GM12878 (cell line): Measurements from ENCODE around the gene KANSL3. TPM values are rescaled to one million over a fixed set of nuclear protein-coding genes. Genes with fewer than 3 reads are reported as not detected.

Experiments used
- ATAC-seq: fragments of 200-7000 bp; cut with Tn5 transposase; 3 replicates; pipeline ENCODE4 v1.9.1; 2020; ENCODE audit warnings: mild to moderate bottlenecking, moderate library complexity
- BruUV-seq: library from RNA; stranded (reverse); fragments of 400-500 nt; replicated peaks from 2 replicates; lab custom pipeline; 2021; lab: Mats Ljungman, UMichigan
- CTCF ChIA-PET: fragments of 300-600 bp; sonication (Branson Sonifier 250); formaldehyde crosslinking; extraction: SDS; loops from one replicate; lab custom pipeline; 2021; ENCODE audit warnings: inconsistent platforms; lab: Yijun Ruan, JAX
- POLR2A ChIA-PET: fragments of 350-600 bp; formaldehyde crosslinking; extraction: SDS; loops from one replicate; lab custom pipeline; 2021; ENCODE audit warnings: inconsistent platforms; lab: Charles Lee
- RAD21 ChIA-PET: fragments of 300-600 bp; sonication (Branson Sonifier 250); formaldehyde crosslinking; loops from one replicate; lab custom pipeline; 2023; ENCODE audit warnings: antibody characterized with exemption; ENCODE audit not compliant: unreplicated experiment; lab: Charles Lee
- SMC1A ChIA-PET: fragments of 300-600 bp; sonication (Branson Sonifier 250); formaldehyde crosslinking; loops from one replicate; lab custom pipeline; 2023; ENCODE audit not compliant: unreplicated experiment, uncharacterized antibody; lab: Charles Lee
- DNase-seq: peaks from one replicate; pipeline ENCODE4 v3.0.0-alpha.2; 2011; ENCODE audit warnings: low read depth, low spot score
- FAIRE-seq: peaks from 3 replicates; lab custom pipeline; 2011; peaks lifted over from hg19 to GRCh38; lab: Jason Lieb, UNC
- H2AFZ ChIP-seq: 2 replicates; pipeline ENCODE4 v1.6.0; 2011; ENCODE audit warnings: low read depth, low read length, control low read depth; ENCODE audit not compliant: control insufficient read depth
- H3K27ac ChIP-seq: 2 replicates; pipeline ENCODE4 v1.5.1; 2011; ENCODE audit warnings: control low read depth; ENCODE audit not compliant: control insufficient read depth, insufficient read depth
- H3K27me3 ChIP-seq, 2 experiments: replicated peaks in 1 of 2; 2 replicates each; pipeline versions ENCODE4 v1.6.0 to v1.6.1; 2011; ENCODE audit warnings: low read length in 1 of 2; ENCODE audit not compliant: control insufficient read depth in 2 of 2, insufficient read depth in 2 of 2
- H3K36me3 ChIP-seq, 2 experiments: 2 replicates each; pipeline ENCODE4 v1.5.1; 2011; ENCODE audit warnings: low read length in 1 of 2; ENCODE audit not compliant: control insufficient read depth in 2 of 2, insufficient read depth in 2 of 2
- H3K4me1 ChIP-seq: 2 replicates; pipeline ENCODE4 v1.6.1; 2011; ENCODE audit warnings: mild to moderate bottlenecking, low read length, moderate library complexity, mixed read lengths; ENCODE audit not compliant: control insufficient read depth, insufficient read depth
- H3K4me2 ChIP-seq: 2 replicates; pipeline ENCODE4 v1.6.0; 2011; ENCODE audit warnings: control low read depth; ENCODE audit not compliant: control insufficient read depth, insufficient read depth
- H3K4me3 ChIP-seq: fragments of 200-600 bp; sonication (generic); 2 replicates; pipeline ENCODE4 v1.5.1; 2016
- H3K79me2 ChIP-seq: 2 replicates; pipeline ENCODE4 v1.6.0; 2011; ENCODE audit warnings: low read length; ENCODE audit not compliant: control insufficient read depth, insufficient read depth
- H3K9ac ChIP-seq: 2 replicates; pipeline ENCODE4 v1.8.0; 2011; ENCODE audit warnings: low read length, control low read depth, mixed read lengths; ENCODE audit not compliant: control insufficient read depth, insufficient read depth
- H3K9me3 ChIP-seq: replicated peaks from 3 replicates; pipeline ENCODE4 v1.5.1; 2011; ENCODE audit warnings: mild to moderate bottlenecking, low read length; ENCODE audit not compliant: control insufficient read depth, insufficient read depth
- H4K20me1 ChIP-seq: 2 replicates; pipeline ENCODE4 v1.6.0; 2011; ENCODE audit not compliant: control insufficient read depth, insufficient read depth
- IRF3 ChIP-seq: fragments of 450-650 bp; IDR thresholded peaks from 2 replicates; pipeline ENCODE4 v1.6.1; 2014; ENCODE audit warnings: mild to moderate bottlenecking
- JUNB ChIP-seq: IDR thresholded peaks from 2 replicates; pipeline ENCODE4 v1.6.1; 2016; ENCODE audit warnings: antibody characterized with exemption, mild to moderate bottlenecking
- MAX ChIP-seq: IDR thresholded peaks from 2 replicates; pipeline ENCODE4 v1.6.1; 2012; ENCODE audit warnings: low read depth, low read length, improper control_type of control experiment
- NFIC ChIP-seq: IDR thresholded peaks from 2 replicates; pipeline ENCODE4 v1.6.1; 2012; ENCODE audit warnings: low read depth, mild to moderate bottlenecking, inconsistent platforms, low read length, moderate library complexity
- PAX5 ChIP-seq: IDR thresholded peaks from 2 replicates; pipeline ENCODE4 v1.6.1; 2011; ENCODE audit warnings: low read depth, low read length, borderline replicate concordance
- POLR2AphosphoS5 ChIP-seq: IDR thresholded peaks from 2 replicates; pipeline ENCODE4 v1.6.1; 2011; ENCODE audit warnings: mild to moderate bottlenecking, low read length, inconsistent platforms
- RB1 ChIP-seq: fragments of 450-650 bp; formaldehyde crosslinking; IDR thresholded peaks from 2 replicates; pipeline ENCODE4 v1.6.1; 2017; ENCODE audit warnings: mild to moderate bottlenecking, borderline replicate concordance
- ZBED1 ChIP-seq: IDR thresholded peaks from 2 replicates; pipeline ENCODE4 v1.6.1; 2016; ENCODE audit warnings: borderline replicate concordance
- ZSCAN29 ChIP-seq: fragments of 450-650 bp; IDR thresholded peaks from 2 replicates; pipeline ENCODE4 v1.6.1; 2017; ENCODE audit warnings: mild to moderate bottlenecking, moderate library complexity
- ZZZ3 ChIP-seq: IDR thresholded peaks from 2 replicates; pipeline ENCODE4 v1.6.1; 2011; ENCODE audit warnings: low read depth; ENCODE audit not compliant: control insufficient read depth, insufficient read length
- WGBS: methylation state at CpG from one replicate; pipeline ENCODE4 v1.1.6; 2016; ENCODE audit warnings: low lambda C conversion rate; ENCODE audit not compliant: insufficient replicate concordance, insufficient coverage; ENCODE audit errors: missing lambda C conversion rate; 5-methylcytosine and 5-hydroxymethylcytosine counted together
- in situ Hi-C: fragments of 300-500 bp; cut with MboI; formaldehyde crosslinking; loops from 9 replicates; pipeline ENCODE4 v1.14.3; 2018; ENCODE audit warnings: mixed read lengths
- intact Hi-C: fragments of 100-400 bp; cut with micrococcal nuclease; formaldehyde crosslinking; loops from one replicate; pipeline ENCODE4 v1.14.2; 2022; ENCODE audit not compliant: unreplicated experiment
- polyA plus RNA-seq, 11 experiments: library from polyadenylated mRNA; depleted of rRNA in 4 of 11; unstranded in 6 of 11; stranded (reverse) in 5 of 11; fragments of >200 nt; fragmentation: Nextera tagmentation in 4 of 11; fragmentation: Illumina TruSeq in 1 of 11; extraction: Ambion mirVana in 4 of 11; extraction: Trizol in 1 of 11; gene quantifications; 1 replicate in 1 of 11; 2 replicates in 10 of 11; pipeline versions ENCODE4 v1.2.1 to v1.2.3, GENCODE V29; 2011 to 2016; ENCODE audit warnings: inconsistent platforms in 2 of 11, missing spikeins in 2 of 11, low read depth in 1 of 11
- total RNA-seq, 4 experiments: library from RNA; depleted of rRNA in 3 of 4; stranded (reverse); fragments of >200 nt in 3 of 4; fragmentation: Illumina TruSeq in 1 of 4; extraction: Trizol in 1 of 4; gene quantifications; 2 replicates each; pipeline versions ENCODE4 v1.2.1 to v1.2.3, GENCODE V29; 2013 to 2021

The KANSL3 gene
- total and polyA plus RNA-seq, 10 of the 15 experiments (the other 5 are each of a cell fraction or from before 2014, with no cell fraction given) = 5.6 to 25.9 (median 16.7) TPM

GRCh38 chr2:96547731-96548171, 90.4 kb downstream of the KANSL3 start:
- H3K27ac ChIP-seq = no peak overlapping the region
- SMC1A ChIA-PET = interaction anchor here (0.8 to 2.4 kb wide), 3 partner anchors 9 to 20 kb away, joined by 3 to 7 read pairs (median 5); no protein-coding TSS in a partner anchor

More at GRCh38 chr2:96547731-96548171, 90.4 kb downstream of the KANSL3 start:
- CTCF ChIA-PET = interaction anchor here (1.0 to 1.9 kb wide), 3 partner anchors 8 to 140 kb away, joined by 3 to 6 read pairs (median 3); no protein-coding TSS in a partner anchor
- RAD21 ChIA-PET = interaction anchor here (1.0 to 1.3 kb wide), 2 partner anchors 12 to 22 kb away, joined by 3 to 4 read pairs; no protein-coding TSS in a partner anchor
- peaks cover 9% of the 10 kb centered on the region for H4K20me1 ChIP-seq
- over 99% methylated on average over 6 of the region's 6 CpGs for WGBS
- no peak overlapping the region for H3K4me3 ChIP-seq
- intact Hi-C loops (no loop called here), in situ Hi-C loops (no loop called here)
- H3K4me1 ChIP-seq = peaks cover 4% of the 10 kb centered on the region
- FAIRE-seq (no peak), DNase-seq (no peak), ATAC-seq (no peak)
- peaks cover 27 to 40% of the 10 kb centered on the region in 2 experiments for H3K36me3 ChIP-seq
- no peak overlapping the region for H3K9ac ChIP-seq
- POLR2A ChIA-PET = interaction anchor here (1.1 to 1.2 kb wide), 3 partner anchors 20 to 42 kb away, joined by 3 read pairs; no protein-coding TSS in a partner anchor
- H3K4me2 ChIP-seq = no peak overlapping the region
- no peak overlapping the region for H2AFZ ChIP-seq
- no TSS peak for BruUV-seq
- peaks cover 38% of the 10 kb centered on the region for H3K79me2 ChIP-seq
- no peak for TF ChIP-seq MAX
- no peak for TF ChIP-seq ZSCAN29
- no peak for TF ChIP-seq RB1
- TF ChIP-seq JUNB = no peak
- TF ChIP-seq IRF3 = no peak
- TF ChIP-seq ZZZ3 = no peak
- no peak for TF ChIP-seq POLR2AphosphoS5
- TF ChIP-seq NFIC = no peak
- TF ChIP-seq ZBED1 = no peak
- no peak for TF ChIP-seq PAX5
- H3K27me3 ChIP-seq = no peaks in the 10 kb centered on the region
- no peaks in the 10 kb centered on the region; the same call in 2 of the 3 replicates for H3K9me3 ChIP-seq
